HG02852 (cell line): ENCODE measurements around the gene LRP8.

ENCODE experiments used
- ATAC-seq: cut with Tn5 transposase; IDR thresholded peaks from one replicate; pipeline ENCODE4 v1.9.1; 2021; ENCODE audit warnings: mild to moderate bottlenecking, moderate library complexity; ENCODE audit not compliant: unreplicated experiment

Gene LRP8

GRCh38 chr1:53328009-53328461 is at the start of gene LRP8:
TSS of gene LRP8 (minus strand) at chr1:53328070. CDS start at chr1:53327912, 158 bp downstream.
- ATAC-seq = peak; percentile 39

GRCh38 chr1:53377438-53377841 is 49.6 kb upstream of the LRP8 start:
- ATAC-seq = no peak

DNA sequence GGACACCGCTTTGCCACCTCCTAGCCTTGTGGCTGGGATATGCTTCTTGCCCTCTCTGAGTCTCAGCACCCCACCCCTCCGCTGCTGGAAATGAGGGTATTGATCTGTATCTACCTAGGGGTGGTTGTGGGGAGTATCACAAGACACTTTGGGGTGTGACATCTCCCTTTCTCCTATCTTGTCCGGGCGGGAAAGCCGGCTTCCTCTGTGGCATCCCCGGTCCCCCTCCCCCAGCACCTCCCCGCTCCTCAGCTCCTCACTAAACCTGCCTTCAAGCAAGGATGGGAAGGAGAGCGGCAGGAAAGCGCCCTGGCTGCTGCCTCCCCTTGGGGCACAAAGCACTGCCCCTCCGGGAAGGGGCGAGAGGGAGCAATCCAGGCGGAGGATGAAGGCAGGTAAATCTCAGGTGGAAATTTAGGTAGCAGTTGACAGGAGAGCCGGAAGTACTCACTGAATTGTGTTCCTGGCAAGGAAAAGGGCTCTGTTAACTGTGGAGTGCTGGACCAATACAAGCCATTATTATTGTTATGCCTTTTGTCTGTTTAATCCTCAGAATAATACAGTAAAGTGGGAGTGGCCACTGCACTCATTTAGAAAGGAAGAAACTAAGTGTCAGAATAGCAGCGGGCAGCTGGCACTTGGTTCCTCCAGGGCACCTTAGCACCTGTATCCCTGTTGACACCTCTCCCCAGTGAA is 49.0 kb upstream of the LRP8 start:
- no peak for ATAC-seq

- no peak for ATAC-seq
These were observed 48.2 kb upstream of the LRP8 start for GRCh38 chr1:53376041-53376461.

GRCh38 chr1:53375440-53375839 is 47.6 kb upstream of the LRP8 start:
- no peak for ATAC-seq

DNA sequence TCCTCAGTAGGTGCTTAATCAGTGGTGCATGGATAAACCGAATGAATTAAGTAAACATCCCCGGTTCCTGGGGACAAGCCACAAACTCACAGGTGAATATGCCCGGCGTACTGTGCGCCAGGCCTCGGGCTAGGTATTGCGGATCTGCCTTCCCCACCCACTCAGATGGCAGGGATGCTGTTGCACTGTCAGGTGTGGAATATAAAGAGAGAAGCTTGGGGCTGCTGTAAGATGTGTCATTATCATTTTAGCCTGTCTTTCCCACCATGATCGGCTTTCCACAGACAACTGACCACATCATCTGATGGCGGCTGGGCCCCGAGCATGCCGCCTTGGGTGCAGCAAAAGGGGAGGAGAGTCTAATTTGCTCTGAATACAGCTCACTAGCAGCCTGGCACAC is 45.4 kb upstream of the LRP8 start:
- ATAC-seq = no peak

DNA sequence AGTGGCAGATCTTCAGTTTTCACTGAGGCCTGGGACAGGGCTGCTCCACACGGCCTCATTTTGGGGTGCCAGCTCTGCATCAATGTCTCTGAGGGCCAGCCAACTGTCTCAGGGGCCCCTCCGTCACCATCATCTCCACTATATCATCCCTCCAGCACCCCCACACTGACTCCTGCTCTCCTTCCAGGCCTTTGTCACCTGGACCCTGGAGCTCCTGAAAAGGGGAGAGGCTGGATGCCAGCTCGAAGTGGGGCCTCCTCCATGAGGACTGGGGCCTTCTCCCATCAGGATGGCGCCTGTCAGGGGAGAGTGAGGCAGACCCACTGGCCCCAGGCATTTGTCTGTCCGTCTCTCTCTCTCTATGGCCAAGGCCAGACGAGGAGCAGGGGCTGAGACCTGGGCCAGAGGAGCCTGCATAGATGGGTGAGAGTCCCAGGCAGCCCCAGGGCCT is 44.7 kb upstream of the LRP8 start:
- ATAC-seq = no peak

DNA sequence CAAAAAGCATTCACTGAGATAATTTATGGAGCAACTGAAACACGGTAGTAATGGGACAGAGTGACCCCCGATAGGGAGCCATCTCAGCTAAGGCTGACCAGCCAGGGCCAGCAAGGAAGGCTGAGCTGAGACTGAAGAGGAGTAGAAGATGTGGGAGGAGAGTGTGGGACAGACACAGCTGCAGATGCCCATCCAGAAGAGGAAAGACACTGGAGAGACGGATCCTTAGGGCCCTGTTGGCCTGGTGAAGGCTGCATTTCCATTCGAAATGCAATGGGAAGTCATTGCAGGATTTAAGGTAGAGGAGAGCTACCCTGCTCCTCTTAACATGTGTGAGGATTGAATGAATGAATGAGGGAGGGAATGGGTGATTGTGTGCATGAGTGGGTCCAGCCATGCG is 44.0 kb upstream of the LRP8 start:
- ATAC-seq = no peak

DNA sequence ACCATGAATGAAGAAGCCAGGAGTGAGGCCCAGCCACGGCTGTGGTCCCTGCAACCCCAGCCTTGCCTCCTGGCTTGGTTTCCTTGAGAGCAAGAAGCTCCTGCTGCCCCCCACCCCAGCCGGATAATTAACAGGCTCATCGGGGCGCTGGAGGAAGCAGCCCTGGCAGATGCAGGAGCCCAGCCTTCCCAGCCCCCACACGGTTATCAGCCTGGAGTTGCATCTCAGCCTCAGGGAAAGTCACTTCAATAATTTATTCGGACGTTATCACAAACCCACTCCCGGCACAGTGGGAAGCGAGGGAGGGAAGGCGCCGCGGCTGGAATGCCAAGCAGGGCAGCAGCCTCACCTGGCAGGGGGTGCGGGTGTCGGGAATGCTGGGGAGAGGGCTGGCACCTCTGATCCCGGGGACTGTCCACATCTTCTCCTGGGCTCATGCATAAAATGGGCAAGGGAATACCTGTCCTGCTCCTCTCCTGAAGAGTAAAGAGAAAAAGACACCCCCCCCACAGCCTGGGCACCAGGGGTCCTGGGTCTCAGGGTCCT is 43.3 kb upstream of the LRP8 start:
- no peak for ATAC-seq

- ATAC-seq = no peak
These were observed 42.6 kb upstream of the LRP8 start for GRCh38 chr1:53370369-53370961.

- ATAC-seq = no peak
These were observed 41.9 kb upstream of the LRP8 start for GRCh38 chr1:53369761-53370160.

GRCh38 chr1:53369034-53369750 is 41.3 kb upstream of the LRP8 start:
- ATAC-seq = no peak

DNA sequence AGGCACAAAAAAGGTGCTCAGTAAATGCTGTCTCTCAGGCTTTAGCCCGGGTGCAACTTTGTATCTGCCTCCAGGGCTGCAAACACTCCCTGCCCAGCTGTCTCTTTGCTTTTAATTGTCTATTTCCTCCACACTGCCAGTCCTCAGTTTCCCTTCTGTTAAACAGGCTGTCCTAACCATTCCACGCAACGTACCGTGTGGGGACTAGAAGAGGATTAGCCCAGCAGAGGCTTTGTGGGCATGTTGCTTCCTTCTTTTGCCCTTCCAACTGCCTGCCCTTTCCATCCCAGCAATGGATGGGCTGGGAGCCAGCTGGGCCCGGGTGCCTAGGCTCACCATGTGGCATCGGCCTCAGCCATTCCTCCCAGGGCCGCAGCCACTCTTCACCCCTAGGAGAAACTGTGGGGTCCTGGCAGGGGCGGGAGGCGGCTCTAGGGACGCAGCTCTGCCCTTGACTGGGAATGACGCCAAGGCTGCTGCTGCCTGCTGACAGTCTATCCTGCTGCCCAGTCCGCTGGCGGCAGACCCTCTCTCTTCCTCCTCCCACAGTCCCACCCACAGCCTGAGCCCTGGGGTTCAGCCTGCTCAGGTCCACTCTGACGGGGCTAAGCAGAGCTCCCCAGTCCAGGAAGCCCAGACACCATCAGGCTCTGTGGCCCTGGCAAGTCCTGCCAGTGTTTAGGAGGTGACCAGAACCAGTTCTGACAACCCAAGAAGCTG is 40.6 kb upstream of the LRP8 start:
- no peak for ATAC-seq

GRCh38 chr1:53367503-53368313 is 39.8 kb upstream of the LRP8 start:
- peak; percentile 86 for ATAC-seq

DNA sequence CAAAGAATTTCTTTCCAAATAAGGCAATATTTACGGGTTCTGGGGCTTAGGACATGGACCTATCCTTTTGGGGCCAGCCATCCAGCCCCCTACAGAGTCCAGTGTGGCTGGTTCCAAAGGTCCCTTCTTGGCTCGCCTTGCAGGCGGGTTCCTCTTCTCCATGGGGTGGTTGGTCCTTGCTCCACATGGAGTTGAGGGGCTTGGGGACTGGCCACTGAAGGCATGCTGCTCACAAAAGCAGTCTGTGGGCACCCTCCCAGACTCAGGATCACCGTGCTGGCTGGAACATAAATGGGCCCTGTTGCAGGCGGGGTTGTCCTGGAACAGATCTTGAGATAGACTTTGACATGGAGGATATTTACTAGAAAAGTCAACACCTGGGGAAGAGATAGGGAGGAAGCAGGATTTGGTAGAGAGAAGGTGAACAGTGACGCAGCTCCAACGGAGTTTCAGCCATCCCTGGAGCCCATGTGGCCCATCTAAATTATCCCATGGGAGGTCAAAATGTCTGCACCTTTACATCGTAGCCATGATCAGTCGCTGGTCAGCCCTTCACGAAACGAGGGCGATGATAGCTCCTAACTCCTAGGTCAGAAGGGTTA is 39.1 kb upstream of the LRP8 start:
- ATAC-seq = no peak

DNA sequence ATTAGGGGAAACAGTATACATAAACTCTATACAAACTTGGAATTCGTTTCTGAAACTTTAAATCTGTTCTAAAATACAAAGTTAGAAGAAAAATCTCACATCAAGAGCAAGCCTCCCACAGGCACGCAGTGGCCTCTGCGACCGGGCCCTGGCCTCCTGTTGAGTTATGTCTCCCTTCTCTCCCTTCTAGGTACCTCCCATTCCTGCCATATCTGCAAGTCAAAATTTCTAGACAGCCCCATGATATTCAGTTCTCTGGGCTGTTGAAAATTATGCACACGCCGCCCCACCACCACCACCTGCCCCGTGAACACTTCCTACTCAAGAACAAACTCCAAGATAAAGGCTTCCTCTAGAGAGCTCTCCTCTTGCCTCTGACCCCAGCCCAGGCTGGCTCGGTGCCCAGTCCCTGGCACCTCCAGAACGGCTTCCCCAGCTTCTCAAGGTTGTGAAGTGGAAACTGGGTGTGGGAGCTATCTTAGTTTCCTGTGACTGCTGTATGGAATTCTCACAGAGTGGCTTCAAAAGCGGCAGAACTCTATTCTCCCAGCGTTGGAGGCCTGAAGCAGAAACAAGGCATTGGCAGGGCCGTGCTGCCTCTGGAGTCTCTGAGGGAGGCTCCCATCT is 37.7 kb upstream of the LRP8 start:
- ATAC-seq = no peak

DNA sequence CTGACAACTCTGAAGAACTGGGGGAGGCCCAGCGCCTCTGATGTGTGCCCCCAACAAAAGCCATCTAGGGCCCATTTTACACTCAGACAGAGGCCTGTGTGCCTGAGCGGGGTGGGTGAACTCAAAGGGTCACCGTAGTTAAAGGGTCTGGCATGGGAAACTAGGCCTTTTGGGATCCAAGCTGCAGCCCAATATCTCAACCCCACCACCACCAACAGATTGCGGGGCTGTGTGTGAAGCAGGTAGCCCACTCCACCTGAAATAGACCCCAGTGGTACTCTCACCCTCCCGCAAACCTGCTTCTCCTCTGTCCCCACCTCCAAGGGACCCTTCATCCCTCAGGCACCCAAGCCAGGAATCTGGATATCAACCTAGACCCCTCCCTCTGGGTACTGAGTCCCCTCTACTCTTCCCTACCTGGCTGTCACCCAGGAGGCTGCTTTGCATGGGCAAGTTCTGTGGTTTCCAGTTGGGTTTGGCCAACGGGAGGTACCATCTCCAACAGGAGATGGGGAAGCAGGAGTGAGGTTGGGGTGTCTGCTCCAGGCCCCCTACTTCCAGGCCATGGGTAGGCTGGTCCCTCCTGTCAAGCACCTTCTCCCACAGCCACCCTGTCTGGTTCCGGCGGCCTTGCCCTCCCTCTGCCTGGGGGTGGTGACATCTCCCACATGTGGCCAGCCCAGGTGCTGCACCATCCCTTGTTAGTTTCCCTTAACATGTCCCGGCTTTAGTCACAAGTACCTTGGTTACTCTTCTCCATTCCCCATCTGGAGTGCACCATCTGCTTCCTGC is 35.2 kb upstream of the LRP8 start:
- no peak for ATAC-seq

GRCh38 chr1:53362270-53362669 is 34.4 kb upstream of the LRP8 start:
- no peak for ATAC-seq
